Measurements from ENCODE around the gene PLA2G4F.
A peak's percentile ranks its signal among the peaks of the same experiment; 100 is the strongest.

The PLA2G4F gene

GRCh38 chr15:42193383-42193782 is 36.9 kb upstream of the PLA2G4F start:
- no peaks in the 10 kb centered on the region for H3K27me3 ChIP-seq (ENCODE audit: insufficient read depth, low read length, poor library complexity)
- peaks cover 4% of the 10 kb centered on the region; the same call in 1 of the 2 replicates for H3K79me2 ChIP-seq (ENCODE audit: insufficient read depth, low read length)
- H3K4me3 ChIP-seq (ENCODE audit: low read depth in 1 of 2, low read length in 2 of 2): no peak overlapping the region
- ATAC-seq (ENCODE audit: insufficient read depth, low read depth) (no peak), DNase-seq (no peak)
- H3K4me1 ChIP-seq (ENCODE audit: insufficient read depth, low read length): no peaks in the 10 kb centered on the region; the same call in 1 of the 2 replicates
- no peak overlapping the region for H3K27ac ChIP-seq (ENCODE audit: low read length)
- peaks cover 39% of the 10 kb centered on the region for H3K36me3 ChIP-seq (ENCODE audit: insufficient read depth, low read length)
- H3K4me2 ChIP-seq (ENCODE audit: insufficient read depth, low read length): no peak overlapping the region
- H3K9ac ChIP-seq (ENCODE audit: low read depth, low read length): no peak overlapping the region
- TF ChIP-seq EZH2 (IDR thresholded peaks at IDR 0.05; ENCODE audit: borderline replicate concordance, low read depth, low read length, severe bottlenecking) (no peak), CTCF (IDR thresholded peaks at IDR 0.05; ENCODE audit: borderline replicate concordance, extremely low read depth, low read length, poor library complexity, severe bottlenecking) (no peak)
- H4K20me1 ChIP-seq (ENCODE audit: insufficient read depth, low read length): no peaks in the 10 kb centered on the region
- no peaks in the 10 kb centered on the region for H3K9me3 ChIP-seq (ENCODE audit: insufficient read depth, low read length, severe bottlenecking)
- no peak overlapping the region for H2AFZ ChIP-seq (ENCODE audit: low read depth, low read length)

- no peak overlapping the region for H3K27ac ChIP-seq (ENCODE audit: low read length)
- no peaks in the 10 kb centered on the region; the same call in 1 of the 2 replicates for H3K4me1 ChIP-seq (ENCODE audit: insufficient read depth, low read length)
- no peak overlapping the region for H3K9ac ChIP-seq (ENCODE audit: low read depth, low read length)
- H3K27me3 ChIP-seq (ENCODE audit: insufficient read depth, low read length, poor library complexity): no peaks in the 10 kb centered on the region
- H3K79me2 ChIP-seq (ENCODE audit: insufficient read depth, low read length): peaks cover 4% of the 10 kb centered on the region; the same call in 1 of the 2 replicates
- DNase-seq: no peak
- no peaks in the 10 kb centered on the region for H4K20me1 ChIP-seq (ENCODE audit: insufficient read depth, low read length)
- peaks cover 40% of the 10 kb centered on the region for H3K36me3 ChIP-seq (ENCODE audit: insufficient read depth, low read length)
- no peak overlapping the region for H2AFZ ChIP-seq (ENCODE audit: low read depth, low read length)
- H3K4me2 ChIP-seq (ENCODE audit: insufficient read depth, low read length): no peak overlapping the region
- no peaks in the 10 kb centered on the region for H3K9me3 ChIP-seq (ENCODE audit: insufficient read depth, low read length, severe bottlenecking)
- H3K4me3 ChIP-seq (ENCODE audit: low read depth in 1 of 2, low read length in 2 of 2): no peak overlapping the region
- TF ChIP-seq EZH2 (IDR thresholded peaks at IDR 0.05; ENCODE audit: borderline replicate concordance, low read depth, low read length, severe bottlenecking) (no peak), CTCF (IDR thresholded peaks at IDR 0.05; ENCODE audit: borderline replicate concordance, extremely low read depth, low read length, poor library complexity, severe bottlenecking) (no peak)
- no peak for ATAC-seq (ENCODE audit: insufficient read depth, low read depth)
Observed at GRCh38 chr15:42191610-42192346, 35.3 kb upstream of the PLA2G4F start.

GRCh38 chr15:42190370-42190769 is 33.9 kb upstream of the PLA2G4F start:
- Histone ChIP-seq H3K79me2 (ENCODE audit: insufficient read depth, low read length) (peaks cover 4% of the 10 kb centered on the region; the same call in 1 of the 2 replicates), H3K4me2 (ENCODE audit: insufficient read depth, low read length) (no peak overlapping the region), H2AFZ (ENCODE audit: low read depth, low read length) (no peak overlapping the region), H3K36me3 (ENCODE audit: insufficient read depth, low read length) (peaks cover 48% of the 10 kb centered on the region), H3K9ac (ENCODE audit: low read depth, low read length) (no peak overlapping the region), H3K4me1 (ENCODE audit: insufficient read depth, low read length) (no peaks in the 10 kb centered on the region; the same call in 1 of the 2 replicates), H3K27ac (ENCODE audit: low read length) (no peak overlapping the region), H3K27me3 (ENCODE audit: insufficient read depth, low read length, poor library complexity) (no peaks in the 10 kb centered on the region), H3K4me3 (ENCODE audit: low read depth in 1 of 2, low read length in 2 of 2) (no peak overlapping the region), H3K9me3 (ENCODE audit: insufficient read depth, low read length, severe bottlenecking) (no peaks in the 10 kb centered on the region), H4K20me1 (ENCODE audit: insufficient read depth, low read length) (no peaks in the 10 kb centered on the region)
- TF ChIP-seq EZH2 (IDR thresholded peaks at IDR 0.05; ENCODE audit: borderline replicate concordance, low read depth, low read length, severe bottlenecking) (no peak), CTCF (IDR thresholded peaks at IDR 0.05; ENCODE audit: borderline replicate concordance, extremely low read depth, low read length, poor library complexity, severe bottlenecking) (no peak)
- ATAC-seq (ENCODE audit: insufficient read depth, low read depth) (peak; percentile 70), DNase-seq (no peak)

Data from DND-41 (cell line).